ENCODE data around the gene L3MBTL3. TPM values are rescaled to one million over a fixed set of nuclear protein-coding genes. Genes with fewer than 3 reads are reported as not detected.

Gene L3MBTL3
- total RNA-seq, 1 donor from 2014 or later, result 9.4 TPM

DNA sequence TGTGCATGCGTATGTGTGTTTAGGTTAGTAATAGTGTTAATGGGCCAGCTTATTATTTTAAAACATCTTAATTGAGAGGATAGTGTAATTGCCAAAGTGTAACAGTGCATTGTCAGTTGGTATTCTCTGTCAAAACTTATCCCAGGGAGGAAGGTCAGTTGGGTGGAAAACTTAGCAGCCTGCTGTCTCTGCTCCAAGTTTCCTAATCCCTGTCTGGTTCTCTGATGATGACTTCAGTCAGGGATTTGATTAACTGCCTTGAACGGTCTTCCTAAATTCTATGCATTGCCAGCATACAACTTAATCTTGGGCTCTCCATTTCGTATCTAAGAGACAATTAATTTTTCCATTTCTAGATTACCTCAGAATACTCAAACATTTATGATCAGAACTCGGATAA, 51.1 kb downstream of the L3MBTL3 start:
- no peaks in the 10 kb centered on the region for H3K36me3 ChIP-seq (ENCODE audit: control insufficient read depth in 3 of 3, insufficient read depth in 3 of 3, low read length in 3 of 3)
- no peaks in the 10 kb centered on the region for H3K9me3 ChIP-seq (ENCODE audit: control insufficient read depth in 3 of 3, low read length in 3 of 3)
- H3K9ac ChIP-seq (ENCODE audit: low read depth in 1 of 3, low read length in 3 of 3), result no peak overlapping the region
- H3K4me1 ChIP-seq (ENCODE audit: control insufficient read depth in 3 of 3, insufficient read depth in 3 of 3, low read length in 3 of 3), result no peaks in the 10 kb centered on the region
- no peaks in the 10 kb centered on the region for H3K27me3 ChIP-seq (ENCODE audit: control insufficient read depth in 3 of 3, insufficient read depth in 3 of 3, low read length in 3 of 3)
- H3K27ac ChIP-seq (ENCODE audit: low read depth, low read length), result no peak overlapping the region
- H3K4me3 ChIP-seq (ENCODE audit: low read length in 3 of 3), result no peak overlapping the region

DNA sequence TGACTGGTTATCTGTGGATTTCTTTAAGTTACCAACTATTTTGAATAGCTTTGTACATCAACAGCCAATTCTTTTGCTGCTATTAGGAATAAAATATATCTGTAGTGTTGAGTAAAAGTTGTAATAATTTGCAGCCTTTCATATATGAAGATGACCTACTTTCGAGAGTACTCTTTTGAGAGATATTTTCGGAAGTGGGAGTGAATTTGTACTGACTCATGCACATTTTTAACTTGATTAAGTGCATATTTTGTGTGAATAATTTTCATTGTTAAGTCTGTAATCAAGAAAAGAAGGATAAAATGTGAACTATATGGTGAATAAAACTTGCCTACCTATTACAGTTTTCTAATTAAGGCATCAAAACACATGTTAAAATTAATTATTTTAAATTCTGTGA, 51.9 kb downstream of the L3MBTL3 start:
- Histone ChIP-seq H3K4me3 (ENCODE audit: low read length in 3 of 3) (no peak overlapping the region), H3K27ac (ENCODE audit: low read depth, low read length) (no peak overlapping the region), H3K36me3 (ENCODE audit: control insufficient read depth in 3 of 3, insufficient read depth in 3 of 3, low read length in 3 of 3) (no peaks in the 10 kb centered on the region), H3K27me3 (ENCODE audit: control insufficient read depth in 3 of 3, insufficient read depth in 3 of 3, low read length in 3 of 3) (no peaks in the 10 kb centered on the region), H3K4me1 (ENCODE audit: control insufficient read depth in 3 of 3, insufficient read depth in 3 of 3, low read length in 3 of 3) (no peaks in the 10 kb centered on the region), H3K9me3 (ENCODE audit: control insufficient read depth in 3 of 3, low read length in 3 of 3) (no peaks in the 10 kb centered on the region), H3K9ac (ENCODE audit: low read depth in 1 of 3, low read length in 3 of 3) (no peak overlapping the region)

DNA sequence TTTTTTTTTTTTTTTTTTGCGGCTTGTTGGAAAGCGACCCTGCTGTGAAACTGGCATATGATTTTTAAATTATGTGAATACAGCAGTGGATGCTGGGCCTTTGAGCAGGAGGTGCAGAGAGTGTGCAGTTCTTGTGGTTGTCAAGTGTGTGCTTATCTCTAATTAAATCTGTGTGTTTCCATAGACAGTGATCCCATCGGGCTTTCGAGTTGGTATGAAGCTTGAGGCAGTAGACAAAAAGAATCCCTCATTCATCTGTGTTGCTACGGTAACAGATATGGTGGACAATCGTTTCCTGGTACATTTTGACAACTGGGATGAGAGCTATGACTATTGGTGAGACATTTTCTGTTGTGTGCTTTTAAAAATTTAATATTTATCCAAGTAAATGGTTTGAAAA, 52.4 kb downstream of the L3MBTL3 start:
- no peak overlapping the region for H3K9ac ChIP-seq (ENCODE audit: low read depth in 1 of 3, low read length in 3 of 3)
- H3K27ac ChIP-seq (ENCODE audit: low read depth, low read length), result no peak overlapping the region
- no peaks in the 10 kb centered on the region for H3K27me3 ChIP-seq (ENCODE audit: control insufficient read depth in 3 of 3, insufficient read depth in 3 of 3, low read length in 3 of 3)
- no peaks in the 10 kb centered on the region for H3K36me3 ChIP-seq (ENCODE audit: control insufficient read depth in 3 of 3, insufficient read depth in 3 of 3, low read length in 3 of 3)
- no peaks in the 10 kb centered on the region for H3K4me1 ChIP-seq (ENCODE audit: control insufficient read depth in 3 of 3, insufficient read depth in 3 of 3, low read length in 3 of 3)
- no peaks in the 10 kb centered on the region for H3K9me3 ChIP-seq (ENCODE audit: control insufficient read depth in 3 of 3, low read length in 3 of 3)
- H3K4me3 ChIP-seq (ENCODE audit: low read length in 3 of 3), result no peak overlapping the region

DNA sequence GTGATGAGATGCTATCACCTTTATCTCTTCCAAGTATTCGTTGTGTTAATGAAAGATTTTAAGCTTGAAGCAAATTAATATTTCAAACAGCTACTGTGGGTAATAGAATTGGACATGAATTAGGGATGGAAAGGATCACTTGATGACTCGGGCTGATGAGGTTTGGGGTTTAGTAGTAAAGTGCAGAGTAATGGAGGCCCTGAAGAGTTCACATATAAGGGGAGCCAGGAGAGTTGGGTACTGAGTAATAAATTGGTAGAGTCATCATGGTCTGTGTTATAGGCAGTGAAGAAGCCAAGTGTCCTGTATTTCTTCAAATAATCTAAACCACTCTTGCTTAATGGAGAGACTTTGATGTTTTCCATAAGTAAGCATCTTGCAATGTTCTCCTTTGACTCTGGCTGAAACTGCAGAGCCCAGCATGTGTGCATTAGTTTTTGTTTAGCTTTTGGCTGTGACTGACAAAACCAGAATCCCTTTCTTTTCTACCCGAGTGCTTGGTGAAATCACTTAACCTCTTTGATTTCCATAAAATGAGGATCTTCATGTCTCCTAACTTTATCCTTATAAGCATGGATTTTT, 57.6 kb downstream of the L3MBTL3 start:
- Histone ChIP-seq H3K9ac (ENCODE audit: low read depth in 1 of 3, low read length in 3 of 3) (no peak overlapping the region), H3K27ac (ENCODE audit: low read depth, low read length) (no peak overlapping the region), H3K4me3 (ENCODE audit: low read length in 3 of 3) (no peak overlapping the region), H3K9me3 (ENCODE audit: control insufficient read depth in 3 of 3, low read length in 3 of 3) (no peaks in the 10 kb centered on the region), H3K36me3 (ENCODE audit: control insufficient read depth in 3 of 3, insufficient read depth in 3 of 3, low read length in 3 of 3) (peaks cover 0 to 7% (median 3%) of the 10 kb centered on the region in 3 donors), H3K27me3 (ENCODE audit: control insufficient read depth in 3 of 3, insufficient read depth in 3 of 3, low read length in 3 of 3) (no peaks in the 10 kb centered on the region), H3K4me1 (ENCODE audit: control insufficient read depth in 3 of 3, insufficient read depth in 3 of 3, low read length in 3 of 3) (no peaks in the 10 kb centered on the region)

DNA sequence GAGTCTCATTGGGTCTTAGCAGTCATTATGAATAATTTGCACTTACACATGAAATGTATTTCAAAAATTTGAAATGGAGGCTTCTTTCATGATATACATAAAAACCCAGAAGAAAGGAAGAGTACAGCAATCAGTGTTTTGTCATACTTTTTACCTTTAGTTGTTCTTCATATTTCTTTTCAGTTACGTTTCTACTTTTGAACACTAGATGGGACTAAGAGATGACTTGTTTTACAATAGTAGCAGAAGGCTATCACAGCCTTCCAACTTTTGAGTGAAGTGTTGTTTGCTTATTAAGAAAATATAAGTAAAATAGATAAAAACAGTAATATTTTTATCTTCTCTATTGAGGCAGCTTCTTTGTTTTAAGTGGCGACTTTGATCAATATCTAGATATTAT, 58.1 kb downstream of the L3MBTL3 start:
- Histone ChIP-seq H3K9ac (ENCODE audit: low read depth in 1 of 3, low read length in 3 of 3) (no peak overlapping the region), H3K27ac (ENCODE audit: low read depth, low read length) (no peak overlapping the region), H3K4me1 (ENCODE audit: control insufficient read depth in 3 of 3, insufficient read depth in 3 of 3, low read length in 3 of 3) (no peaks in the 10 kb centered on the region), H3K27me3 (ENCODE audit: control insufficient read depth in 3 of 3, insufficient read depth in 3 of 3, low read length in 3 of 3) (no peaks in the 10 kb centered on the region), H3K9me3 (ENCODE audit: control insufficient read depth in 3 of 3, low read length in 3 of 3) (no peaks in the 10 kb centered on the region), H3K36me3 (ENCODE audit: control insufficient read depth in 3 of 3, insufficient read depth in 3 of 3, low read length in 3 of 3) (peaks cover 0 to 7% (median 3%) of the 10 kb centered on the region in 3 donors), H3K4me3 (ENCODE audit: low read length in 3 of 3) (no peak overlapping the region)

DNA sequence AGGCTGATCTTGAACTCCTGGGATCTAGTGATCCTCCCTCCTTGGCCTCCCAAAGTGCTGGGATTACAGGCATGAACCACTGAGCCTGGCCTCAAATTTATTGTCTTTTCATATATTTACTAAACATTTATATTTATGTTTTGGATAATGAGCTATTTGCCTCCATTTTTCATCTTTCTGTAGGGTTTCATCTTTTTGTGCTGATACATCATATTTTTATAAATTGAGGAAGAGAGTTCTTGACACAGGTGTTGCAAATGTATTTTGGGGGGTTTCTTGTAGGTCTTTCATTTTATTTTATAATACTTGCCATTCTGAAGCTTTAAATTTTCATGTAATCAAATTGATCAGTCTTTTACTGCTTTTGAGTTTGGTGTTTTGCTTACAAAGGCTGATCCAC, 72.4 kb downstream of the L3MBTL3 start:
- Histone ChIP-seq H3K36me3 (ENCODE audit: control insufficient read depth in 3 of 3, insufficient read depth in 3 of 3, low read length in 3 of 3) (peaks cover 0 to 3% (median 0%) of the 10 kb centered on the region in 3 donors), H3K27ac (ENCODE audit: low read depth, low read length) (no peak overlapping the region), H3K27me3 (ENCODE audit: control insufficient read depth in 3 of 3, insufficient read depth in 3 of 3, low read length in 3 of 3) (no peaks in the 10 kb centered on the region), H3K9me3 (ENCODE audit: control insufficient read depth in 3 of 3, low read length in 3 of 3) (no peaks in the 10 kb centered on the region), H3K4me3 (ENCODE audit: low read length in 3 of 3) (no peak overlapping the region), H3K4me1 (ENCODE audit: control insufficient read depth in 3 of 3, insufficient read depth in 3 of 3, low read length in 3 of 3) (no peaks in the 10 kb centered on the region), H3K9ac (ENCODE audit: low read depth in 1 of 3, low read length in 3 of 3) (no peak overlapping the region)

DNA sequence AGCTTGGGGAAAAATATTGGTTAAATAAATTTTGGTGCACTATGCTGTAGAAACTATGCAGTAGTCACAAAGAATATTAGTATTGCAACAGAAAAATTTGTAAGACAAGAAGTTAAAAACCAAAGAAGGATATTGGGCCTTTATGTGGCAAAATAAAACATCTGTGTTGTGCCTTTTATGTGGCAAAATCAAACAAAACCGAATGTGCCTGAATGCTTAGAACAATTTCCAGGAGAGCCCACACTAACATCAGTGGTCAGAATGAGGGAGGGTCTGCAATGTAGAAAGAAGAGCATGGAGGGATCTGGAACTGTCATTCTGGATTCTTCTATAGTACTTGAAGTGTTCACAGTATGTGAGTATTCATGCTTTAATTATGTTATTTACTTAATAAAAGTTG, 75.2 kb downstream of the L3MBTL3 start:
- Histone ChIP-seq H3K36me3 (ENCODE audit: control insufficient read depth in 3 of 3, insufficient read depth in 3 of 3, low read length in 3 of 3) (peaks cover 0 to 7% (median 0%) of the 10 kb centered on the region in 3 donors), H3K9ac (ENCODE audit: low read depth in 1 of 3, low read length in 3 of 3) (no peak overlapping the region), H3K27me3 (ENCODE audit: control insufficient read depth in 3 of 3, insufficient read depth in 3 of 3, low read length in 3 of 3) (no peaks in the 10 kb centered on the region), H3K9me3 (ENCODE audit: control insufficient read depth in 3 of 3, low read length in 3 of 3) (no peaks in the 10 kb centered on the region), H3K27ac (ENCODE audit: low read depth, low read length) (no peak overlapping the region), H3K4me3 (ENCODE audit: low read length in 3 of 3) (no peak overlapping the region), H3K4me1 (ENCODE audit: control insufficient read depth in 3 of 3, insufficient read depth in 3 of 3, low read length in 3 of 3) (no peaks in the 10 kb centered on the region)

DNA sequence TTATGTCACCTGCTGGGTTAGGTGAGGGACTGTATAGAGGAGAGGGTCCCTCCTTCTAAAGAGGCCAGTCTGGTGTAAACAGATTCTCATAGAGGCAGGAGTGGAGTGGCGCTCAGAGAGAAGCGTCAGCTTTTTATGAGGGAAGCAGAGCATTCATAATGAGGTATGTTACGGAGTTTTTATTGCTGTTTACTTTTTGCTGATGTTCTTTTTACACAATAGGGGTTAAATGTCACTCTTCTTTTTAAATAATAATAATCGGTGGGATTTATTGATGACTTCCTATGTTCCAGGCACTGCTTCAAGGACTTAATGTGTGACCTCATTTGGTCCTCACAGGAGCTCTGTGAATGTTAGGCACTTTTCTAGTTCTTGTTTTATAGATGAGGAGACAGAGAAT, 79.9 kb downstream of the L3MBTL3 start:
- no peak overlapping the region for H3K27ac ChIP-seq (ENCODE audit: low read depth, low read length)
- no peak overlapping the region for H3K9ac ChIP-seq (ENCODE audit: low read depth in 1 of 3, low read length in 3 of 3)

DNA sequence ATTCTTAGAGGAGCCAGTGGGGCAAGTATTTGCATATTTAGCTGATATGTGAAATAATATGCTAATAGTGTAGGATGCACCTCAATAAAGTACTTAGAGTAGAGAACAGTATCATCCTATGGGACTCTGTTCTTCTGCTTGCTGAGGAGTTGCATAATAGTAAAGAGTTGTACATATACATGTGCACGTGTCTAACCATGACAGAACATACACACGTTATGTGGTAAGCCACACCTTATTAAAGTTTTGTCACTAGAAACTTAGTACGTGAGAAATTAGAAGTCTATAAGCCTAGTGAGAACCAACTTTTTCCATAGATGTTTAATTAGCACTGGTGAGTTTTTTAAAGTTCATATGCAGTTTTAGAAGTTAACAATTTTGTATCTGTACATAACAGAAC, 80.7 kb downstream of the L3MBTL3 start:
- Histone ChIP-seq H3K4me3 (ENCODE audit: low read length in 3 of 3) (no peak overlapping the region), H3K27me3 (ENCODE audit: control insufficient read depth in 3 of 3, insufficient read depth in 3 of 3, low read length in 3 of 3) (no peaks in the 10 kb centered on the region), H3K9ac (ENCODE audit: low read depth in 1 of 3, low read length in 3 of 3) (no peak overlapping the region), H3K9me3 (ENCODE audit: control insufficient read depth in 3 of 3, low read length in 3 of 3) (no peaks in the 10 kb centered on the region), H3K36me3 (ENCODE audit: control insufficient read depth in 3 of 3, insufficient read depth in 3 of 3, low read length in 3 of 3) (peaks cover 0 to 7% (median 0%) of the 10 kb centered on the region in 3 donors), H3K4me1 (ENCODE audit: control insufficient read depth in 3 of 3, insufficient read depth in 3 of 3, low read length in 3 of 3) (no peaks in the 10 kb centered on the region), H3K27ac (ENCODE audit: low read depth, low read length) (no peak overlapping the region)

More for the DNA sequence above, 79.9 kb downstream of the L3MBTL3 start:
- H3K4me1 ChIP-seq (ENCODE audit: control insufficient read depth in 3 of 3, insufficient read depth in 3 of 3, low read length in 3 of 3), result no peaks in the 10 kb centered on the region
- no peaks in the 10 kb centered on the region for H3K27me3 ChIP-seq (ENCODE audit: control insufficient read depth in 3 of 3, insufficient read depth in 3 of 3, low read length in 3 of 3)
- peaks cover 0 to 7% (median 0%) of the 10 kb centered on the region in 3 donors for H3K36me3 ChIP-seq (ENCODE audit: control insufficient read depth in 3 of 3, insufficient read depth in 3 of 3, low read length in 3 of 3)
- no peak overlapping the region for H3K4me3 ChIP-seq (ENCODE audit: low read length in 3 of 3)
- no peaks in the 10 kb centered on the region for H3K9me3 ChIP-seq (ENCODE audit: control insufficient read depth in 3 of 3, low read length in 3 of 3)

DNA sequence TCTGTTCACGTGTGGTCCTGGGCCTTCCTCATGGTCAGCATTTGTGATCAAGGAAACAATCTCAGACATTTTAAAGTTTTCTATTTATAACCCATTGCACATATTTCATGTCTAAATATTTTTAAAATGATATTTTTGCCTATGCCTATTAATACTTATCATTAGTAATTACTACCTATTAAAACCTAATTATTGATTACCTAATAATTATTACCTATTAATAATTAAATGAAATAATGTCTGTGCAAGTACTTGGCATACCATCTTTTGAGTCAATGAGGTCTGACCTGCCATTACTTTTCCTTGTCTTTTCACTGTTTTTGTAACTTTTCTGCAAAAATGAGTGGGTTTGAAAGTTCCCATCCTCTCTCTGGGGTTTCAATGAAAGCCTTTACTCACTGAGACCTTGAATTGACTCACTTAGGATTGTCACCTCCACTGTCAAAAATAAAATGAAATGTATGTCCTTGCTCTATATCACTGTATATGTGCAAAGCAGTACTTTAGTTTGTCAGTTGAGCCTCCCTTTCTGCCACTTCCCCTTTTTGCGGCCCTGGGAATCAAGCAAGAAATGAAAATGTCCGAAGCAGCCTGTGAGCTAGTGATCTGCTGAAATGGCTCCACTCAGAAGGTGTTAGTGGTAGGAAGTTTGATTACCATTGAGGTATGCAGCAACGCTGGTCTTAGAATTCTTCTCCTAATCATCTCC, 87.8 kb downstream of the L3MBTL3 start:
- H3K9ac ChIP-seq (ENCODE audit: low read depth in 1 of 3, low read length in 3 of 3), result no peak overlapping the region
- H3K27me3 ChIP-seq (ENCODE audit: control insufficient read depth in 3 of 3, insufficient read depth in 3 of 3, low read length in 3 of 3), result no peaks in the 10 kb centered on the region
- peaks cover 0 to 4% (median 0%) of the 10 kb centered on the region in 3 donors for H3K36me3 ChIP-seq (ENCODE audit: control insufficient read depth in 3 of 3, insufficient read depth in 3 of 3, low read length in 3 of 3)
- H3K27ac ChIP-seq (ENCODE audit: low read depth, low read length), result no peak overlapping the region
- no peaks in the 10 kb centered on the region for H3K9me3 ChIP-seq (ENCODE audit: control insufficient read depth in 3 of 3, low read length in 3 of 3)
- no peaks in the 10 kb centered on the region for H3K4me1 ChIP-seq (ENCODE audit: control insufficient read depth in 3 of 3, insufficient read depth in 3 of 3, low read length in 3 of 3)
- no peak overlapping the region for H3K4me3 ChIP-seq (ENCODE audit: low read length in 3 of 3)
